ENCODE measurements around the gene NAV1.
"Not testable (repeated sequence)": the region's sequence is repeated elsewhere in the genome, so short reads cannot be mapped to it uniquely, and the experiment has no call there.

Gene NAV1

DNA sequence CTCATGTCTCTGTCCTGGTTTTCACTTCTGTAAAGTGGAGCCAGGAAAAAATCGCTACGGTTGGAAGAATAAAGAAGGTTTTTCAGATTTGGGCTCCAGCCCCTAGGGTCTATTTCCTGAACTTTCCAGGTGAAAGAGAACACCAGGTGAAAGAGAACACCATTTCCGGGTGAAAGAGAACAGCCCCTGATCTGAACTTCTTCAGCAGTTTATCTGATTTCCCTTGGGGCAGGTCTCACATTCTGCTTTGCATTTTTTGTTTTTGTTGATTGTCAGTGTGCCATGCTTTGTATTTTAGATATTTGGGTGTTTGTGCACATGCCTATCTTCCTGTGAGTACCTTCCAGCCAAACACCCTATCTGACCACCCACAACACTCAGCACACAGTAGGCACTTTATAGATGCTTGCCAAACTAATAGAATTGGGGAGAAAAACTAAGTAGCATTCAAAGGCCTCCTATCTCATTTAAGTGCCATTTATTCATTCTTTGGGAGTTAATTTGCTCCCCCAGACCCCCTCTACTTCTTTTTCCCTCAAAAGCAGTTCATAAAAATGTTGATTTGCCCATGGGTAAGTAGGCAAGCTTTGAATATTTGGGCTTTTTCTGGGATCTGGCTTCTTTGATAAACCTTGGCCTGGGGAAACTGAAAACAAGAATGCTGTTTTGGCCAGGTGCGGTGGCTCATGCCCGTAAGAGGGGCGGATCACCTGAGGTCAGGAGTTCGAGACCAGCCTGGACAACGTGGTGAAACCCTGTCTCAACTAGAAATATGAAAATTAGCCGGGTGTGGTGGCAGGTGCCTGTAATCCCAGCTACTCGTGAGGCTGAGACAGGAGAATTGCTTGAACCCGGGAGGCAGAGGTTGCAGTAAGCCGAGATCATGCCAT lies 2.2 kb downstream of the NAV1 start:
- TF ChIP-seq, protein P1, sequence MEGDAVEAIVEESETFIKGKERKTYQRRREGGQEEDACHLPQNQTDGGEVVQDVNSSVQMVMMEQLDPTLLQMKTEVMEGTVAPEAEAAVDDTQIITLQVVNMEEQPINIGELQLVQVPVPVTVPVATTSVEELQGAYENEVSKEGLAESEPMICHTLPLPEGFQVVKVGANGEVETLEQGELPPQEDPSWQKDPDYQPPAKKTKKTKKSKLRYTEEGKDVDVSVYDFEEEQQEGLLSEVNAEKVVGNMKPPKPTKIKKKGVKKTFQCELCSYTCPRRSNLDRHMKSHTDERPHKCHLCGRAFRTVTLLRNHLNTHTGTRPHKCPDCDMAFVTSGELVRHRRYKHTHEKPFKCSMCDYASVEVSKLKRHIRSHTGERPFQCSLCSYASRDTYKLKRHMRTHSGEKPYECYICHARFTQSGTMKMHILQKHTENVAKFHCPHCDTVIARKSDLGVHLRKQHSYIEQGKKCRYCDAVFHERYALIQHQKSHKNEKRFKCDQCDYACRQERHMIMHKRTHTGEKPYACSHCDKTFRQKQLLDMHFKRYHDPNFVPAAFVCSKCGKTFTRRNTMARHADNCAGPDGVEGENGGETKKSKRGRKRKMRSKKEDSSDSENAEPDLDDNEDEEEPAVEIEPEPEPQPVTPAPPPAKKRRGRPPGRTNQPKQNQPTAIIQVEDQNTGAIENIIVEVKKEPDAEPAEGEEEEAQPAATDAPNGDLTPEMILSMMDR (IDR thresholded peaks at IDR 0.05; ENCODE audit: insufficient read depth, missing control alignments), result no peak

DNA sequence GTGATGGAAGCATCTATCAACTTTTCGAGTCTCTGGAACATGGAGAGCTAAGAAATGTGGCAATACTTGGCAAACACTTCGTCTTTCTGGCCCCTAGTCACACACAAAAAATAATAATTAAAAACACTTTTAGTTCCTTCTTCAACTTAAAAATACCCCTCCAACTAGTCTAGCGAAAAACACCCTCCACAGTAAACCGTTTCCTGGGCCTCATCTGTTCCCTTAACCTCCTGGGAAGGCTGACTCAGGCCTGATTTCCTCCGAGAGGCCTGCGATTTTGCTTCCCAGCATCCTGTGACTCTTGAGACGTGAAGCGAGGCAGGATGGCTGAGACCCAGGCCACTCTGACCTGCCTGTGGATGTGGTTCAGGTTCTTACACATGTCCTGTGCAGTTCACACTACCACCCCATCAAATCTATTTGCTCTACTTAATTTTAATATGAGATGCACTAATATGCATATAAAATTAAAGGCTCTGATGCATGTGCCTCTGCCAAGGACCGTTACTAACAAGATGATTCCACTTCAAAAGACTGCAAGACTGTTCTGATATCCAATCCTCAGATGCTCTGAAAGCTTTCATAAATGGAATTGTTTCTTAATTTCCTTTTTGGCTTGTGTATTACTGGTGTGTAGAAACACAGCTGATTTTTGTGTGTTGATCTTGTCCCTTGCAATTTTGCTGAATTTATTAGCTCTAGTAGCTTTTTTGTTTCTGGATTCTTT lies 3.5 kb downstream of the NAV1 start:
- FAIRE-seq (no peak), DNase-seq (ENCODE audit: insufficient read length, low spot score) (no peak)
- TF ChIP-seq, protein P1 (IDR thresholded peaks at IDR 0.05; ENCODE audit: insufficient read depth, missing control alignments), result no peak

More for the DNA sequence above, 2.2 kb downstream of the NAV1 start:
- FAIRE-seq, result no peak
- no peak for DNase-seq (ENCODE audit: insufficient read length, low spot score)

DNA sequence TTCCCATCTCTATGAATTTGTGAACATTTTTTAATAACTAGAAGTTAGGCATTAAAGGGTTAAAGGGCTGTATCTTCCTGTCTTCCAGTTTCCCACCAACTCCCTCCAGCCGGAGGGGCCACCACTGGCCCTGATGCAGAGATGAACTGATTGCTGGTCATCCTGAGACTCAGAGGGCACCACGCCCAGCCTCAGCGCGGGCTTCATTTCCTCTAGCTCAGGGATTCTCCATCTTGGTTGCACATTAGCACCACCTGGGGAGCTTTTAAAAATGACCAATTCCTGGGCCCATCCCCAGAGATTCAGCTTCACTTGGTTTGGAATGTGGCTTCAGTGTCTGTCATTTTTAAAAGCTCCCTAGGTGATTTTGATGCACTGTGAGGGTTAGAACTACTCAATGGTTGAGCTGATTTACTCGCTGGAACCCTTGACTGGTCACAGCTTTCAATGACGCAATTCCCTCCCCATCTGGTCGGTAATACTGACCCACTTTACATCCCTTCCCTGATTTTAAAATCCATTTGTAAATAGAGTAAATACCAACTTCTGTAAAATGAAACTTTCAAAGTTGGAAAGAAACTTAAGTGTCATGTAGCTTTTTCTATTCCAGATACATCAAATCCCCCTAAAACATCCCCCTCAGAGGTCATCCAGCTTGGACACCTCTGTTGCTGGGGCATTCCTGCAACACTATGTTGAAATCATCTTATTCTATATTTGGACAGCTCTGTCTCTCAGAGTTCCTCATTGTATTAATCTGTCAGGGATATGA lies 5.1 kb downstream of the NAV1 start:
- no peak for FAIRE-seq
- TF ChIP-seq, protein P1 (IDR thresholded peaks at IDR 0.05; ENCODE audit: insufficient read depth, missing control alignments), result no peak

DNA sequence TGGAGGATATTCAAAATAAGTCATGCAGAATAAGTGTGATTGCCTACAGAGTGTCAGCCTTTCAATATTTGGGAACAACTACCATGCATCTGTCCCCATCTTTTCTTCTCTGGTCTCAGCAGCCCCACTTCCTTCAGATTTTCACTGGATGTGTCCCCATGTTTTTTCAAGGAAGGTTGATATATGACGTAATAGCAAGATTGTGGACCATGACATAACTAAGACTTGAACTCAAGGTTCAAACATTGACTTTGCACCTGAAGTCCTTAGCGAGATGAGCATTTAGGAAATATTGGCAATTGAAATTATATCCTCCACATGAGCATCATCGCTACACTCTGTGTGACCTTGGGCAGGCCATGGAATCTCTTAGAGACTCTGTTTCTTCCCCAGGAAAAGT lies 5.8 kb downstream of the NAV1 start:
- TF ChIP-seq, protein P1 (IDR thresholded peaks at IDR 0.05; ENCODE audit: insufficient read depth, missing control alignments), result no peak
- FAIRE-seq, result no peak
- no peak for DNase-seq (ENCODE audit: insufficient read length, low spot score)

More for the DNA sequence above, 5.1 kb downstream of the NAV1 start:
- no peak for DNase-seq (ENCODE audit: insufficient read length, low spot score)

DNA sequence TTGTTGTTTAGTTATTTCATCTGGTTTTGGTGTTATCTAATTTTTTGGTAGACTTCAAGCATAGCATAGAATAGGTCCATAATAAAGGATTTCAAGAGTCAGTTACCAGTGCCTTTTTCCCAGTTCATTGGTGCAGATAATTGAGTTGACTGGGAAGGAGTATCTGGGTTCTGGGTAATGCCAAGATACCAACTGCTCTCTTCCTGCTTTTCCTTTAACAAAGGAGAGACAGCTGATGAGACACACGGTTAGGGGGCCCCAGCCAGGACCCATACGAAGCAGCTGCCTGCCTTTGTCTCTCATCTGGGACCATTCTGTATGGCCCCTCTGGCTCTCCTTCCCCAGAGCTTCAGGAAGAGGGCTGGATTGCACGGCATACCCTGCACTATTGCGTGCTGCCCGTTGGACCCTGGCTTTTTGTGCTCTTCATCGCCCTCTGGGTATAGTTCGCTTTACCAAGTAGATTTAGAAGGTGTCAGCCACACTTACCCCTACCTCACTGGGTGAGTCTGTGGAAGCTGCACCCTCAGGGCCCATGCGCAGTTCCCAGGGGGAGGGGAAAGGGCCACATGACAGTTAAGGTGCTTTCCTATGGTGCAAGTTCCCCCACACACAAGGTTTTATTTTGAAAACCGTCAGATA lies 7.0 kb downstream of the NAV1 start:
- TF ChIP-seq, protein P1 (IDR thresholded peaks at IDR 0.05; ENCODE audit: insufficient read depth, missing control alignments), result peak; percentile 31
- DNase-seq (ENCODE audit: insufficient read length, low spot score), result no peak
- no peak for FAIRE-seq

DNA sequence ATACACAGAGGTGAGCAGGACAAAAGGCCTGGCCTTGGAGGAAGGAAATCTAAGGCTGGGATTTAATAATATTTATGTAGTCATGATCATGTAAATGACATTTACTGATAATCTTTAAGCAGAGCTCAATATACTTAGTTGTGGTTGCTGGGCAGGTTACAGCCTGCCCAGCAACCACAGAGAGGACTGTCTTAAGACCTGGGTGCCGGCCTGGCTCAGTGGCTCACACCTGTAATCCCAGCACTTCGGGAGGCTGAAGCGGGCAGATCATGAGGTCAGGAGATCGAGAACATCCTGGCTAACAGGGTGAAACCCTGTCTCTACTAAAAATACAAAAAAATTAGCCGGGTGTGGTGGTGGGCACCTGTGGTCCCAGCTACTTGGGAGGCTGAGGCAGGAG lies 10.6 kb downstream of the NAV1 start:
- not testable (repeated sequence) for FAIRE-seq; DNase-seq (ENCODE audit: insufficient read length, low spot score)

DNA sequence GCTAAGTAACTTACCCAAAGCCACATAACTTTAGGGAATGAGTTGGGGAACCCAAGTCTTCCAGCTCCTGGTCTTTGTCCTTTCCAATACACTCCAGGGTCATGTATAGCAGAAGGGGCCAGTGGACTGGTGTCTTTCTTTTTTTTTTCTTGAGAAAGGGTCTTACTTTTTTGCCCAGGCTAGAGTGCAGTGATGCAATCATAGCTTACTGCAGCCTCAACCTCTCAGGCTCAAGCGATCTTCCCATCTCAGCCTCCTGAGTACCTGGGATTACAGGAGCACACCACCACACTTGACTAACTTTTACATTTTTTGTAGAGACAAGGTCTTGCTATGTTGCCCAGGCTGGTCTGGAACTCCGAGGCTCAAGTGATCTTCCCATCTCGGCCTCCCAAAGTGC lies 12.2 kb downstream of the NAV1 start:
- TF ChIP-seq, protein P1 (IDR thresholded peaks at IDR 0.05; ENCODE audit: insufficient read depth, missing control alignments), result no peak
- FAIRE-seq (no peak), DNase-seq (ENCODE audit: insufficient read length, low spot score) (no peak)
